Lower leg skin (tissue), 3 donors: ENCODE measurements around the gene APLF.

Experiments used
- CTCF ChIP-seq, 3 donors: fragments of 450-650 bp; IDR thresholded peaks; one replicate each; pipeline ENCODE4 v1.5.1; 2016; ENCODE audit warnings: antibody characterized with exemption in 3 of 3, mild to moderate bottlenecking in 3 of 3, moderate library complexity in 2 of 3
- POLR2A ChIP-seq, 2 donors: fragments of 450-650 bp; IDR thresholded peaks; one replicate each; pipeline ENCODE4 v1.6.1; 2016 to 2017; ENCODE audit warnings: antibody characterized with exemption in 2 of 2, mild to moderate bottlenecking in 1 of 2, moderate library complexity in 1 of 2

- TF ChIP-seq CTCF (IDR thresholded peaks at IDR 0.05) (no peak), POLR2A (IDR thresholded peaks at IDR 0.05) (no peak)
Observed at GRCh38 chr2:68472796-68473414, 5.5 kb downstream of the APLF start.
